Mucosa of gallbladder (tissue), 1 donor: ENCODE measurements around the gene OGFRL1. TPM values are rescaled to one million over a fixed set of nuclear protein-coding genes. Genes with fewer than 3 reads are reported as not detected.
A peak's percentile ranks its signal among the peaks of the same experiment; 100 is the strongest.

ENCODE experiments used
- DNase-seq: peaks from one replicate; pipeline ENCODE4 v3.0.0-alpha.2; 2020; ENCODE audit warnings: low spot score
- total RNA-seq: library from RNA; stranded (reverse); gene quantifications from one replicate; pipeline ENCODE4 v1.2.1, GENCODE V29; 2021
- donor health status: DM: no; HTN: no; CAD: no.

Gene OGFRL1
- total RNA-seq, 1 donor from 2014 or later = 17.8 TPM

DNA sequence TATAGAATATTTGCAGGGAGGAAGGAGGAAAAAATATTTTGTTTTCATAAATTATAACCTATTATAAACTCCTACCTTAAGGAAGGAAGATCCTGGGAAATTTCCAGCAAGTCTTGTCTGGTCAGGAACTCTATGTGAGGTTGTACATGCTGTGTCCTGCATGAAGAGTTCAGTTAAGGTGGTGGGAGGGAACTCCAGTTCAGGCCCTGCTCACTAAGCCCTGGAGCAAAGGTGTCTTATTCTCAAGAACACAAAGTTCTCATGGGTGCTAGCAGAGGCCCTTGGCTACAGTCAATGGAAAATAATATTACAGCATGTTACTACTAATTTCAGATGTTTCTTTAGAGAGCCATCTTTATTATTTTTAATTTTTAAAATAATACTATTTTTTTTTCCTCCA lies 3.8 kb upstream of the OGFRL1 start:
- no peak for DNase-seq

DNA sequence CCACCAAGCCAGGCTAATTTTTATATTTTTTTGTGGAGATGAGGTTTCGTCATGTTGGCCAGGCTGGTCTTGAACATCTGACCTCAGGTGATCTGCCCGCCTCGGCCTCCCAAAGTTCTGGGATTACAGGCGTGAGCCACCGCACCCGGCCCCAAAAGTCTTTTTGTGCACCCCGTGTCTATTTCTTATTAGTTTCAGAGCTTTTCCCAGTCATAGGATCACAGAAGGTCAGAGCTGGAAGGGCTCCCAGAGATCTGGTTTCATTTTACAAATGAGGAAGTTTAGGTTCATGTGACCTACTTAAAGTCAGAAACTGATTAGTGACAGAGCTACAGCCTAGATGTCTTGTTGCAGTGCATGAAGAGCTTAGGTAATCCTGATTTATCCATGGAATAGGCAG lies 1.6 kb upstream of the OGFRL1 start:
- DNase-seq = no peak

DNA sequence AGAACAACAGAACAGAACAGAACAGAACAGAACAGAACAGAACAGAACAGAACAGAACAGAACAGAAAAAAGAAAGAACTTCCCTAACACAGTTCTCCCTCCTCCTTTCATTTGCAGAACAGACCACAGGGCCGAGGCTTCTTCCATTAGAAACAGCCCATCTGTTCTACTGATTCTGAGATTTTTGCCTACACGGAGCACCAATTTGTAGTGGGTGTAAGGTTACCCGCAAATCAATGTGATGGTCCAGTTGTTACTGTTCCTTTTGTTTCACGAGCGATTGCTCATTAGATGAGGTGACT lies 734 bp upstream of the OGFRL1 start:
- DNase-seq = no peak

DNA sequence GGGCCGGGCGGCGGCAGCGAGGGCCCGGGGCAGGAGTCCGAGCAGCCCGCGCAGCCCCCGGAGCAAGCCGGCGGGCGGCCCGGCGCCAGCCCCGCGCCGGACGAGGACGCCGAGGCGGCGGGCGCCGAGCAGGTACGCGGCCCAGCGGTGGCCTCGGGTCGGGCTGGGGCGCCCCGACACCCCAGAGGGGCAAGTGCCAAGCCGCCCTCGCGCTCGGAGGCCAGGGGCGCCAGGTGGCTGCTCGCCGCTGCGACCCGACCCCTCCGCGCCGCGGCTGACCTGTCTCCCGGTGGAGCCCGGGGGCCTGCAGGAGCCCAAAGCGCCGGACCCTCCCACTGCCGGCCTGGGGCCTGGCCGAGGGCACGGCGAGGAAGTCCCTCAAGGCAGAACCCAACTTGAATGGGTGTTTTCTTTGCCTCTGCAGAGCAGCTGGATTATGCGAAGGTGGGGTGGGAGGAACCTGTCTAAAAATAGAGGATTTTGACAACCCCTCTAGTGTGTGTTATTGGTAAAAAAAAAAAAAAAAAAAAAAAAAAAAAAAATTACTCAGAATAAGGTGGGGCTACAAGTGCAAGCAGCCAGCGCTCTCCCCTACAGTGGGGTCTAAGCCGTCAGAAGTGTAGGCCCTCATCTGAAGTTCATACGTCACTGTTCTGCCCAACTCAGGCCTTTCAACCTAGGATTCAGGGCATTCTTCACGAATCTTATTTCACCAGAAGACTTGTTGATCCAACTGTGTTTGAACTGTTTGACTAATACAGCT lies 609 bp downstream of the OGFRL1 start:
- no peak for DNase-seq

DNA sequence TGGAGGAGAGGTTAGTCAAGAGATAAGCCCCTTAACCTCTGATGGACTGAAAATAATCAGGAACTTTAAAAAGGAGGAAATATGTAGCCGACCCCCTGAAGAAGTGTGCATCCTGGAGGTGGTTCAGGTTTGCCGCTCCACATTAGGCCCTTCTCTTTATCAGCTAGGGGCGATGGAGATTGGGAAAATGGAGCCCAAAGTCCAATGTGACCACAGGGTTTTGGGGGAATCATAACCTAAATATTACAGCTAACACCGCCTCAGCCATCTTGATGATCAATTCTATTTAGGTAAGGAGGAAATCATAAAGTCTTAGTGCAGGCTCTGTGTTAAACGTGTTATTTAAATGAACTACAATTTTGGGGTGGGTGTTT lies 1.2 kb downstream of the OGFRL1 start:
- DNase-seq = no peak

DNA sequence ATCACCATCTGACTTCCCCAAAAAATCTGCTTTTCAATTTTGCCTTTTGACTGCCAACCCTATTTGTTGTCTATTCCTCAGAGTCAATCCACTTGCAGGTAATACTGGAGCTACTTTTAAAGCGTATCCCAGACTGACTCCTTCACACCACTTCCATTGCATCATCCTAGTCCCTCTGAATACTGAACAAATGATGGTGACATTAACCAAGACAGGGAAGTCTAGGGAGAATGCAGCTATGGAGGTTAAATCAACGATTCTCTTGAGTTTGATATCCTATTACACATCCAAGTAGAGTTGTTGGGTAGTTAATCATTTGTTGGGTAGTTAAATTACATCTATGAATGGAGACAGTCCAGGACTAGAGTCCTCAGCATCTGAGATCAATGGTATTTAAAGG lies 2.0 kb downstream of the OGFRL1 start:
- no peak for DNase-seq

DNA sequence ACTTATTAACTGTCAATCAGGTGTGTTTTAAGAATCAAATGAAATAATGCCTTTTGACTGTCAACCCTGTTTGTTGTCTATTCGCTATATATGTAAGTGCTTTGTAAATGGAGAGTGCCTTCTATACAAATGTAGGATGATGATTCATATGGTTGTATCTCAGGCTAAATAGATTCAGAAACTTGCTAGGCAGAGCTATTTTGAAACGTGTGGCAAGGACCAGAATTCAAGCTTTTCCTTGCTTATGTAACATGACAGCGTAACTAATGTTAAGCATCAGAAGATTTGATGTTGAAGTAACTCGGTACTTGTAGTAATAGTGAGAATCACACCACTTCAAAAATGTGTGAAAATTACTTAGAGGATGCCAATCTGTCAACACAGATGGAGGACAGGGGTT lies 3.4 kb downstream of the OGFRL1 start:
- DNase-seq = no peak

DNA sequence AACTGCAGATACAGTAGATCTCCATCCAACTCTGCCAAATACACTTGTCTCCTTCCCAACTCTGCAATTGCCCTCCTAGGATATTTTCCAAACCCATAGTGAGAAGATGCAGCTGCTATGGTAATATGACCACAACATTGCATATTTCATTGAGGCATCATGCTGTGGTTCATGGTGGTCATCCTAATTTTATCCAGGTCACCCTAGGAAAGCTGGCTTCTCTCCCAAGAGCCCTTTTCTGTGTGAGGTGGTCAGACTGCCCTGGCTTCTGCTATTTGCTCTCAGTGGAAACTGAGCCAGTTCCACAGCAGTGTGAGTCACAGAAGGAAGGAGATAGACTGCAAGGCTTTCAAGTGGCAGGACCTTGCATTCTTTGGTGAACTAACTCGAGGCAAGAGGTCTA lies 5.5 kb downstream of the OGFRL1 start:
- DNase-seq = peak; percentile 26

DNA sequence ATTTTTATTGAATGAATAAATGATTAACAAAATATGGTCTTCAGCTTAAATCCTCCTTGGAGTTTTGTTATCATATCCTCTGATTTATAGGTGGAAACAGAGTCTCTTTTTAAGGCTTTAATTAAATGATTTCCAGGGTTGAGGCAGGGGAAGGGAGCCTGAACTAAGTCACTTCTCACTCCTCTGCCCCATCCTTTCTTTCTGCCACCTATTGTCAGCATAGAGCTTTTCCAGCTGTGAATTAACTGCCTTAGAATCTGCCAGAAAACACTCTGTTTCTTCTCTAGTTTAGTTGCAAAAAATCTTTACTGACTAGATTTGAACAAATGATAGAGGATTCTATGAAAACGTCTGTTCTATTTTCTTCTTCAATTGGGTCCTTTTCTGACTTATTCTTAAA lies 9.8 kb downstream of the OGFRL1 start:
- DNase-seq = no peak

DNA sequence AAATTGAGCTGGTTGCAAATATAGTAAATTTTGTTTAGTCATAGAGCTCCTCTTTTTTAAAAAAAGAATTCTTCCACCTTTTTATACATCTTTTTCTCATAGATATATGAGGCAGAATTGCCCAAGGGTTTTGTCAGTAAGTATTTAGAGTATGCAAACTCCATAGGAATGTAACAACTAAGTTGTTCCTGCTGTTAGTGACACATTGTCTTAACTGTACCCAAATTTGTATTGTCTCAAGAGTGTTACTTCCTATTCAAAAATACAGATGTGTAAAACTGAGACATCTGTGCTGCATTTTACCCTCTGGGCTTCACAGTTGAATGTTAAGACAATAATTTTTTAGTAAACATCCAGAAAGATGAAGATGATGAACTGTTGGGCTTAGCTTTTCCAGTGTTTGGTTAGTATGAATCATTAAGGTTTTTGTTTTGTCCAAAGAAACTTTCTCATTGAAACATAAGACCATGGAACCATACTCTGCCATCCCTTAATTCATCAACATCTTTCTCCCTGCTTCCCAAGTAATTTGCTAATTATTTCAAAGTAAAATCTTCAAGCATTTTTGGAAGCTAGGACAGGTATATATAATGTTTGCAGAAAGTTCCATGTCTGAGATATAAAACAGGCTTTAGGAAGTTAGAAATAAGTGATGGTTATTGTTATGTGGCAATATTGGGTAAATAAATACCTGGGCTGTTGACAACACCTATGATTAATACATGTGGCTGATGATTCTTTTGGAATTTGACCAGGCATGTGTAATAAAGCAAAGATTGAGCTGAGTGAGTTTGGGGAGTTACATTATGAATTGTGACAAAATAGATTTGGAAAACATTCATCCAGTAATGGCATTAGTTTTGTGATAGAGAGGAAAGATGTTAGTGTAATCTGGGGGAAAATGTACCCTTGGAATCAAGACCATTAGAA lies 11.2 kb downstream of the OGFRL1 start:
- DNase-seq = no peak

DNA sequence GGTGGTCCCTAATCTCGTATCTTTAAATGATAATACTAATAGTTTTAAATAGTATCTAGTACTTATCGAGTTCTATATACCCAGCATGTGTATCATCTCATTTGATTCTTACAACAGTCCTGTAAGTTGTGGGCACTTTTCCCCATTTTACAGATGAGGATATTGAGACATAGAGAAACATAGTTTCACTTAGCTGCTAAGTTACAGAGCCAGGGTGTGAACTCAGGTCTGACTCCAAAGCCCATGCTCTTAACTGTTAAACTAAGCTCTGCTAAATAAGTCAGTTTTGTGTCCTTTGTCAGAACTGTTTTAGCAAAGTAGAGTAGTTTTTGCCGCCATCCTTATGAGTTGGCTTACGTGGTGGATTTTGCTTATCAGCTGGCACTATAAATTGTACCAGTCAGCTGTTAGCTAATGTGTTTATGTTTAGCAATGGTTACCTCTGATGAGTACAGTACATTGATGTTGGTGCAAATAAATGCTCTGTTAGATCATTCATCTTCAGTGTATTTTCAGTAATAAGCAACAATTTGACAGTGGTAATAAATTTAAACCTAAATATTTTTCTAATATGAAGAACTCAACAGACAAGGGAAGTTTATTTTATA lies 12.1 kb downstream of the OGFRL1 start:
- DNase-seq = no peak

DNA sequence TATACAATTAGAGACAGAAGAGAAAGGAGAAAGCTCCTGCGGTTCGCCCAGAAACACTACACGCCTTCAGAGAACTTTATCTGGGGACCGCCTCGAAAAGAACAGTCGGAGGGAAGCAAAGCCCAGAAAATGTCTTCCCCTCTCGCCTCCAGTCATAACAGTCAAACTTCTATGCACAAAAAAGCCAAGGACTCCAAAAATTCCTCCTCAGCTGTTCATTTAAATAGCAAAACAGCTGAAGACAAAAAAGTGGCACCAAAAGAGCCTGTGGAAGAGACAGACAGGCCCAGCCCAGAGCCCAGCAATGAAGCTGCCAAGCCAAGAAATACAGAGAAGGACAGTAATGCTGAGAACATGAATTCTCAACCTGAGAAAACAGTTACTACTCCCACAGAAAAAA lies 12.9 kb downstream of the OGFRL1 start:
- no peak for DNase-seq

DNA sequence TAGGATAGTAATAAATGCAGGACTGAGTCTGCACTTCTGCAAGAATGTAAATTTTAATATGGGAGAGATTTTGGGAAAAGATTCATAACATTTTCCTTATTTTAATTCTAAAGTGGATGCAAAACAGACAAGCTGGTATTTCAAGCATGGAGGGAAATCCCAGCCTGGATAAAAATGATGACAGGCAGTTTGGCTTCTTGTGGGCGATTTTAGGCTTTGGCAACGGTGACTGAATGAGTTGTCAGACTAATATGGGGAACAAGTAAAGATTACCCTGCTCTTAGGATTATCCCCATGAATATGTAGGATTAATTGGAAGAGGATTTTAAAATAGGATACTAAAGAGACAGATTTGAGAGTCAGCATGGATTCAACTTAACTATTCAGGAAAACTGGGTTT lies 21.0 kb downstream of the OGFRL1 start:
- DNase-seq = no peak

DNA sequence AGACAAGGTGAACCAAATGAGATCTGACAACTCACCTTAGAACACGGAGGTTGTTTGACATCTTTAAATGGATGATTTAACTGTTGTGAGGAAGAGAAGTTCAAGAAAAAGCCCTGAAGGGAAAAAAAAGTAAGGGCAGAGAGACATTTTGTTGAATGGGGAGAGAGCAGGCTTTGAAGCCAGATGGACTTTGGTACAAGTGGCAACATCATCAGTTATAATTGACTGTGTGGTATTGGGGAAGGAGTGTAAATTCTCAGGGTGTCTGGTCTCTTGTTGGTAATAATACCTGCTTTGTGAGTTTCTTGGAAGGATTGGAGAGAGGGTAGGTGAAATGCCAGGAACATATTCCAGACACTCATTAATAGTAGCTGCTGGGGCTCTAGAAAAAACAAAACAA lies 21.6 kb downstream of the OGFRL1 start:
- no peak for DNase-seq

DNA sequence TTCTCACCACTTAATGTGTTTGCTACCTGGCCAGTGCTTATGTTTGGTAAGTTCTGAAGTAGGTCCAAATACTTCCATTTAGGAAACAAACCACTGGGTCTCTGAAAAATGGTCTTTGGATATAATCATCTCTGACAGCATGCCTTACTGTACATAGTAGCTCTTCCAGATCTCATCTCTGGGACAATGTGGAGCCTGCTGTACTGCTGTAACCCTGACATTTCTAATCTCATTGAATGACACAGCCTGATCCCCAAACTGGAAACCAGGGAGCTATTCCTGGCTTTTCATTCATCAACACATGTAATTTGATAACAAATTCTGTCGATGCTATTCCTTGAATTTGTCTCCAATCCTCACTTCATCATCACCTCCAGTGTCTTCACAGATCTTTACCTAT lies 23.5 kb downstream of the OGFRL1 start:
- DNase-seq = no peak

DNA sequence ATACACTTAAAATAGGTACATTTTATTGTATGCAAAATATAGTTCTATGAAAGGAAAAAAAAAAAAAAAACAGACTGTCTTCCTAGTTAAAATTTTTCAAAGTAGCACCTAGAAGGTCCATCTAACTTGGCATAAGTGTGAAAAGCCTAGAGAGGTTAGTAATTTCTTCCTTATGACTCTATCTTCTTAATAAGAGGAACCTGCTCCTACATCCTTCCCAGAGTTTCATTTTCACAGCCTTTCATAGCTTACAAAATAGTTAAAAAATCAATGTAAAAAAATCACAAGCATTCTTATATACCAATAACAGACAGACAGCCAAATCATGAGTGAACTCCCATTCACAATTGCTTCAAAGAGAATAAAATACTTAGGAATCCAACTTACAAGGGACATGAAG lies 28.8 kb downstream of the OGFRL1 start:
- no peak for DNase-seq

DNA sequence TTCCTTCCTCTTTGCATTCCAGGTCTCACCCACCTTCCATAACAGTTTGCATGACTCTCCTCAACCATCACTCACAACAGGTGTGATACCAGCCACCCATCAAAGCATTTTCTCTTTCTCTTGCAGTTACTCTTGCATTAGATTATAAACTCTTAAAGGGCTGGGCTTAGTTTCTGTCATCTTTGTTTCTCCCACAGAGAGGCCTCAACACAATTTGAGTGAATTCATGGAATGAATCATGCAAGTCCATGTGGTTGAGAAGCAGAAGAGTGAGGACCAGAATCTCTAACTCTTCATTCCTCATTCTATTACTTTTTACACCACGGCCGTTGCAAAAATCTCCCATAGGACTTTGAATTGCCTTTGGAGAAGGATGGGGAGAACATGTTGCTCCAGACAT lies 31.4 kb downstream of the OGFRL1 start:
- no peak for DNase-seq

DNA sequence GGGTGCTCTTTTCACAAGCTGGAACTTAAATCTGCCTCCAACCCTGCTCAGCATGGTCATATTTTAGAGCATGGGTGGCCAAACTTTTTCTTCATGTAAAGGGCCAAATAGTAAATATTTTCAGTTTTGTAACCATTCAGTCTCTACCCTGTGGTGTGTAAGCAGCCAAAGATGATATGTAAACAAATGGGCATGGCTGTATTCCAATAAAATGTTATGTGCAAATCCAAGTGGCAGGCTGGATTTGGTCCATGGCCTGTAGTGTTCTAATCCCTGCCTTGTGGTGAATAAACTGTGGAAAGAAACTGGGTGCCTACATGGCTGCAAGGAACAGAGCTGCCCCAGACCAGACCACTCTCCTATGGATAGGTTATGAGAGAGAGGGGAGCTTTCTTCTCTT lies 32.7 kb downstream of the OGFRL1 start:
- DNase-seq = no peak

DNA sequence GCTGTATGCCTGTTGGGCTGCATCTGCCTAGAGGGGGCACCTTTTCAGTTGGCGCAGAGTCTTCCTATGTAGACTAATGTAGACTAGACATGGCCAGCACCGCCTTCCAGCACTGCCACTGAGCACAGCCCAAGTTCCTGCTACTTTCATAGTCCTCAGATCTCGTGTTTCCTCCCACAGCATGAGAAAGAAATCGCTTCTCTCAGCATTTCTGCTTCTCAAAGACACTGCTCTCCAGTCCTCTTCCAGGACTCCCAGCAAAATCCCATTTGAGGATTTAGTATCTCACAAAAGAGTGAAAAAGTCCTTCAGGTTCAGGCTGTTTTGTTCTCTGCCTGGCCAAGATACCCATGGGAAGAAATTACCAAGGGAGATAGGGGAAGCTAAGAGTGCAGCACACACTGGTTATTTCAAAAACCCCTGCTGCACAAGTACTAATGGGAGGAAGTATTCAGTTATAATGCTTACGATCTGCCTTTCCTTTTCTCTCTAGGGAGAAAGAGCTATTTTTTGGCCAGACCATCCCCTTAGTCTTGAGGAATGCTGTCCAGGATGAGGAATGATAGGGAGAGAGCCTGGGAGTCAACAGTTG lies 35.7 kb downstream of the OGFRL1 start:
- DNase-seq = no peak

DNA sequence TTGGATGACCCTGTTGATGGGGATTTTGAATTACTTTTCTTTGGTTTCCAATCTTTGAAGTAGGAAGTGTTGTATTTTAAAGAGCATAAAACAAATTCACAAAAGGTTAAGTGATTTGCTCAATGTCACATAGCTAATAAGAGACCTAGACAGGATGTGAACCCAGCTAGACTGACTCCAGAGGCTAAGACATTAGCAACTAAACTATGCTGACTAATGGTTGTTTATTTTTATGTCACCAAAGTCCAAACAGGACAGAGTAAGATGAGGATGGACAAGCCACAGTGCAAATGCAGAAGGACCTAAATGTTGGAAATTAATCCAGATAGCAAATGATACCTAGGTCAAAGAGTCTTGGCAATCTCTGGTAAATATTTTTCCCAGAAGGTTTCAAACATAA lies 38.0 kb downstream of the OGFRL1 start:
- DNase-seq = no peak

DNA sequence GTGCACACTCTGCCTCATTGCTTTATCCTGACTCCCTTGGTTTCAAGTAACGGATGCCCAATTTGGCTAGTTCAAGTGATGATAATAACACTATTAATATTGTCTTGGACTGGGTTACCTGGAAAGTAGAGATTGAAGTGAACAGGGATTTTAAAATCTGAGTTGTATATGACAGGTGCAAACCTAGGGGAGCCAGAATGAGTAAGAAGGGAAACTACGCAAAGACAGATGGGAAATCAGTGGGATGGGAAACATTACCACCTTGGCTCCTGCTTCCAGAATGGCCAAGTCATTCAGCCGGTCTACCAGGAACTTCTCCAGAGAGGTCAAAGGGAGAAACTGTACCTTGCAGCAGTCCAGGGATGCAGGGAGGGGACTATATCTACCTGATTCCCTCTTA lies 41.9 kb downstream of the OGFRL1 start:
- no peak for DNase-seq

DNA sequence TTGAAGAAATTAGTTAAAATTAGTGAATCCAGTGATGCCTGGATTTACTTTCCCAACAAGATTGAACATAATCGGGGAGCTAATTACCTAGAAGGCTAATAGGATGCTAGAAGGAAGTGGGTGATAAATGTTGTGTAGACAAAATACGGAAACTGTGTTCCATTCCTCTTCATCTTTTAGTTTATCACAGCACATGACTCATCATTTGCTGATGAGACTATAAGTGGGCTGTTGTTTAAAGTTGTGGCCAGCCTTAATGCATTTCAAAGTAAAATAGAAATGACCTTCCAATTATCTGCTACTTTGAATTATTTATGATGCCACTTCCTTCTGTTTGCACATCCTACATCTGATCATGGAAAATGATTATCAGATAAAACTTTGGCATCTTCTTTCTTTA lies 43.4 kb downstream of the OGFRL1 start:
- DNase-seq = no peak

DNA sequence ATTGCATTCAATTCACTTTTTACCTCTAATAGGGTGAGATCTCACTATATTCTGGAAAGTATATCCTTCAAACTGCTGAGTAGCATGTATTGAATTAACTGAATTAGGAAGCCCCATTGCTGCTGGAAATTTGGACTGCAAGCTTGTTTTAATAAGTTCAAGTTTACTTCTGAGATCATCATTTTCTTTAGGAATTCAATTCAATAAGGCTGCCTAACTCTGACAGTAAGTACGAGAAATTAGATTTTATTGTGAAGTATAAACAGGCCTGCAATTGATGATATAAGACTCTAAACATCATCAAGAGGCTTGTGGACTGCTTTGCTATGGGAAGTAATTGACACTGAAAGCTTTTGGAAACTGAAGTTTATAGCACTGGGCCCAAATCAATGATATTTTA lies 44.4 kb downstream of the OGFRL1 start:
- DNase-seq = no peak
